ENCODE data around the gene PCSK6.

PCSK6 gene

DNA sequence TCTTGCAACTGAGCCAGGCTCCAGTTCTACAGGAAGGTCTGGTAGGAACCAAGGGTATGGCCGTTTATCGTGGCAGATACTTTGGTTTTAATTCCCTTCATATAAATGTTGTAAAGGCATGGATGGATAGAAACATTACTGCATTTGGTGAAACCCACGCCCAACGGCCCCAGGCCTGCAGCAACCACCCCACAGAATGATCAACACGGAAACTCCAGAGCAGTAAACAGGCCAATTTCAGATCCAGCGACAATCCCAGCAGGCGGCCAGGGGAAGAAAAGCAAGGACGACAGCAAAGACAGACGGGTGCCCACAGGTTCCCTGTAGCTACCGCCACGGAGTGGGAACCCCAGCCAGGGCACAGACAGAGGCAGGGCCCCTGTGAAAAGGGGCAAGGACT is 32.6 kb upstream of the PCSK6 start:
- H3K9me3 Mint-ChIP-seq, result peaks cover 26% of the 10 kb centered on the region
- peaks cover 6% of the 10 kb centered on the region for H3K36me3 Mint-ChIP-seq (ENCODE audit: low read depth)
- peak overlapping the region in 1 of 3 experiments; percentile 21 for H3K27ac Mint-ChIP-seq
- no peak overlapping the region for H3K4me3 Mint-ChIP-seq
- no peaks in the 10 kb centered on the region for H3K4me1 Mint-ChIP-seq
- H3K27me3 Mint-ChIP-seq (ENCODE audit: low read depth), result peaks cover 3% of the 10 kb centered on the region
- TF ChIP-seq, protein P1, sequence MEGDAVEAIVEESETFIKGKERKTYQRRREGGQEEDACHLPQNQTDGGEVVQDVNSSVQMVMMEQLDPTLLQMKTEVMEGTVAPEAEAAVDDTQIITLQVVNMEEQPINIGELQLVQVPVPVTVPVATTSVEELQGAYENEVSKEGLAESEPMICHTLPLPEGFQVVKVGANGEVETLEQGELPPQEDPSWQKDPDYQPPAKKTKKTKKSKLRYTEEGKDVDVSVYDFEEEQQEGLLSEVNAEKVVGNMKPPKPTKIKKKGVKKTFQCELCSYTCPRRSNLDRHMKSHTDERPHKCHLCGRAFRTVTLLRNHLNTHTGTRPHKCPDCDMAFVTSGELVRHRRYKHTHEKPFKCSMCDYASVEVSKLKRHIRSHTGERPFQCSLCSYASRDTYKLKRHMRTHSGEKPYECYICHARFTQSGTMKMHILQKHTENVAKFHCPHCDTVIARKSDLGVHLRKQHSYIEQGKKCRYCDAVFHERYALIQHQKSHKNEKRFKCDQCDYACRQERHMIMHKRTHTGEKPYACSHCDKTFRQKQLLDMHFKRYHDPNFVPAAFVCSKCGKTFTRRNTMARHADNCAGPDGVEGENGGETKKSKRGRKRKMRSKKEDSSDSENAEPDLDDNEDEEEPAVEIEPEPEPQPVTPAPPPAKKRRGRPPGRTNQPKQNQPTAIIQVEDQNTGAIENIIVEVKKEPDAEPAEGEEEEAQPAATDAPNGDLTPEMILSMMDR (IDR thresholded peaks at IDR 0.05; ENCODE audit: unreplicated experiment in 3 of 3), result no peak

DNA sequence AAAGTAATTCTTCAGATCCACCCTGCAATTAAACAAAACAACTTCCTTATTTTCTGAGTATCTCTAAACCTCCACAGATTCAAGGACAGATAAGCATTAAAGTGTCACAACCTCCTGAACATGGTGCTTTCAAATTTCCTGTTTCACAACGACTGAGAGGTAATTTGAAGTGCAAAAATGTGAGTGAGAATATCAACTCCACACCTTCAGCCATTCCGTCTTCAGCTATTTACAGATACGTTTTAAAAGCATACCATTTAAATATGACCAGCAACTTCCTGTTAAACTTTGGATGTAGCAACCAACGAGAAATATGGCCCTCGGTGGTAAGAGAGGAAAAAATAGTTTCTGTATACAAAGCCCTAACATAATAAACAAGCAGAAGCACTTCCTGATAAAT is 32.1 kb upstream of the PCSK6 start:
- Mint-ChIP-seq H3K27me3 (ENCODE audit: low read depth) (peaks cover 3% of the 10 kb centered on the region), H3K36me3 (ENCODE audit: low read depth) (peaks cover 6% of the 10 kb centered on the region), H3K9me3 (peaks cover 31% of the 10 kb centered on the region), H3K4me1 (no peaks in the 10 kb centered on the region), H3K4me3 (no peak overlapping the region), H3K27ac (no peak overlapping the region)
- TF ChIP-seq, protein P1 (IDR thresholded peaks at IDR 0.05; ENCODE audit: unreplicated experiment in 3 of 3), result no peak

DNA sequence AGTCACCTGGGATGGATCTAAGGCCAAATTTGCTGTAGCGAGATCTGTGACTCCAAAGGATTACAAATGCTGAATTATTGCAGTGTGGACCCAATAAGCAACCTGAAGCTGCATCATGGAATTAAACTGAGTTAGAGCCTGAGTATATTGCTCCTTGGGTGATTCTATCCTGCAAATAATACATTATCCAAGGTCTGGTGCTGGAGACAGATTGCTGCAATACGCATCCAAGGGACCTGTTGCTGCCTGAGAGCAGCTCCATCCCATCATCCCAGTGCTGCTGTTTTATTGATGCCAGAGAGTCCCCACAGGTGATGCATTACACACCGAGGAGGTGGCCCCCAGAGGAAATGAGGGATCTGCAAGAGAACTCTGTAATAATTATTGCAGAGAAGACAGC is 31.6 kb upstream of the PCSK6 start:
- no peak overlapping the region for H3K4me3 Mint-ChIP-seq
- H3K36me3 Mint-ChIP-seq (ENCODE audit: low read depth), result peaks cover 6% of the 10 kb centered on the region
- TF ChIP-seq, protein P1 (IDR thresholded peaks at IDR 0.05; ENCODE audit: unreplicated experiment in 3 of 3), result no peak
- H3K27me3 Mint-ChIP-seq (ENCODE audit: low read depth), result peaks cover 3% of the 10 kb centered on the region
- no peak overlapping the region for H3K27ac Mint-ChIP-seq
- peaks cover 36% of the 10 kb centered on the region for H3K9me3 Mint-ChIP-seq
- no peaks in the 10 kb centered on the region for H3K4me1 Mint-ChIP-seq

DNA sequence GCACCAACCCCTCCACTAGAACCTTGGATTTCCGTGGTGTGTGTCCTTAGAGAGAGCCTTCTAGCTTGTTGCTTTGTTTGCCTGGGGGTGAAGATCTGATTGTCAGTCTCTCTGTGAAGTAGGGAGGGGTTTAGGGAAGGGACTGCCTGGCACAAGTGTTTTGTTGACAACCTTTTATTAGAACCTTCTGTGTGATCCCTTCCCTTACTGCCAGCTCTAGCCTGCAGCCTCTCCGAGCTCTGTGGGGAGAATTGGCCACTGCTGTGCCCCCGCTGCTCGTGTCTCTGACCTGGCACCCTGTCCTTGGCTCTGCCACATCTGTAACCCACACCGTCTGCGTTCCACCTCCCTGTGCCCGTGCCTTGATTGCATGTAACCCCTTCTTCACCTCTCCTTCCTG is 30.9 kb upstream of the PCSK6 start:
- H3K4me3 Mint-ChIP-seq, result no peak overlapping the region
- H3K36me3 Mint-ChIP-seq (ENCODE audit: low read depth), result peaks cover 6% of the 10 kb centered on the region
- H3K9me3 Mint-ChIP-seq, result peaks cover 42% of the 10 kb centered on the region
- no peak overlapping the region for H3K27ac Mint-ChIP-seq
- H3K27me3 Mint-ChIP-seq (ENCODE audit: low read depth), result peaks cover 3% of the 10 kb centered on the region
- TF ChIP-seq, protein P1 (IDR thresholded peaks at IDR 0.05; ENCODE audit: unreplicated experiment in 3 of 3), result no peak
- H3K4me1 Mint-ChIP-seq, result no peaks in the 10 kb centered on the region

DNA sequence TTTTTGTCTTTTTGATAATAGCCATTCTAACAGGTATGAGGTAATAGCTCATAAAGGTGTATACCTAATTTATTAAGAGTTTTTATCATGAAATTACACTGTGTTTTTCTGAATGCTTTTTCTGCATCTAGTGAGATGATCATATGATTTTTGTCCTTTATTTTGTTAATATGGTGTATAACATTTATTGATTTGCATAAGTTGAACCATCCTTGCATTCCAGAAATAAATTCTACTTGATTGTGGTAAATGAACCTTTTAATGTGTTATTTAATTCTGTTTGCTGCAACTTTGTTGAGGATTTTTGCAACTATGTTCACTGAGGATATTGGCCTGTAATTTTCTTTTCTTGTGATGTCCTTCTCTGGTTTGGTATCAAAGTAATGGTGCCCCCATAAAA is 28.0 kb upstream of the PCSK6 start:
- Mint-ChIP-seq H3K4me3 (no peak overlapping the region), H3K27me3 (ENCODE audit: low read depth) (peaks cover 3% of the 10 kb centered on the region), H3K36me3 (ENCODE audit: low read depth) (peaks cover 6% of the 10 kb centered on the region), H3K9me3 (peaks cover 52% of the 10 kb centered on the region), H3K27ac (no peak overlapping the region), H3K4me1 (no peaks in the 10 kb centered on the region)
- TF ChIP-seq, protein P1 (IDR thresholded peaks at IDR 0.05; ENCODE audit: unreplicated experiment in 3 of 3), result no peak

DNA sequence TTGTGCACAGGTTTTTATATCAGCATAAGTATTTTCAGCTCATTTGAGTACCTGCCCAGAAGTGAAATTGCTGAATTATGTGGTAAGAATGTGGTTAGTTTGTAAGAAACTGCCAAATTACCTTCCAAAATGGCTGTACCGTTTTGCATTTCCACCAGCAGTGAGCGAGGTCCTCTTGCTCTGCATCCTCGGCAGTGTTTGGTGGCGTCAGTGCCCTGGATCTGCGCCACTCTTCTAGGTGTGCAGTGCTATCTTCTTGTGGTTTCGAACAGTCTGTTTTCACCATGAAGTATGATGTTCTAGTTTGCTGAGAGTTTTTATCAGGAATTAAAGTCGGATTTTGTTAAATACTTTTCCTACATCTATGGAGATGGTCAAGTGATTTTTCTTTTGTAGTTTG is 24.8 kb upstream of the PCSK6 start:
- no peak overlapping the region for H3K4me3 Mint-ChIP-seq
- H3K9me3 Mint-ChIP-seq, result peaks cover 42% of the 10 kb centered on the region
- no peaks in the 10 kb centered on the region for H3K36me3 Mint-ChIP-seq (ENCODE audit: low read depth)
- H3K4me1 Mint-ChIP-seq, result peaks cover 9% of the 10 kb centered on the region
- H3K27me3 Mint-ChIP-seq (ENCODE audit: low read depth), result peaks cover 3% of the 10 kb centered on the region
- no peak overlapping the region for H3K27ac Mint-ChIP-seq
- TF ChIP-seq, protein P1 (IDR thresholded peaks at IDR 0.05; ENCODE audit: unreplicated experiment in 3 of 3), result no peak

Measured in nephron (organoid).